ENCODE results near the gene BMF. TPM values are rescaled to one million over a fixed set of nuclear protein-coding genes. Genes with fewer than 3 reads are reported as not detected.
"Not testable (repeated sequence)": the region's sequence is repeated elsewhere in the genome, so short reads cannot be mapped to it uniquely, and the experiment has no call there.

The BMF gene
- total RNA-seq, 2 experiments from 2014 or later, result 7.7 to 8.4 TPM

DNA sequence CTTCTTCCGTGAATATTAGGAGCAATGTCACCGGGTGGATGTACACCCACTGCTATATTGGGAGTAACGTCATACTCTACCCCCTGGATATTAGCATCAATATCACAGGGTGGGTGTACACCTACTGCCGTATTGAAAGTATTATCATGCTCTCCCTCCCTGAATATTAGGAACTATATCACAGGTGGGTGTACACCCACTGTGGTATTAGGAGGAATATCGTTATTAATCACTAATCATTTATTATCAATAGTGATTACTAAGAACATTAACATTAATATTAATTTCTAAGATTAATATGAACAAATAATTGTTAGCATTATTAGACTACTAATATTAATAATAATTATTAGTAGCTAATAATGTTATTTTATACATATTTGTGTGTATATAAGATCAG, 21.4 kb upstream of the BMF start:
- ChIA-PET POLR2A (no interaction called here), CTCF (no interaction called here)

- ChIA-PET POLR2A (no interaction called here), CTCF (interaction anchor here (0.6 to 1.6 kb wide), 2 partner anchors 51 to 81 kb away, joined by 4 to 6 read pairs; no protein-coding TSS in a partner anchor)
Measured at GRCh38 chr15:40128766-40129660, 20.3 kb upstream of the BMF start.

GRCh38 chr15:40125950-40126349, 17.3 kb upstream of the BMF start:
- CTCF ChIA-PET, result no interaction called here
- POLR2A ChIA-PET, result no interaction called here

DNA sequence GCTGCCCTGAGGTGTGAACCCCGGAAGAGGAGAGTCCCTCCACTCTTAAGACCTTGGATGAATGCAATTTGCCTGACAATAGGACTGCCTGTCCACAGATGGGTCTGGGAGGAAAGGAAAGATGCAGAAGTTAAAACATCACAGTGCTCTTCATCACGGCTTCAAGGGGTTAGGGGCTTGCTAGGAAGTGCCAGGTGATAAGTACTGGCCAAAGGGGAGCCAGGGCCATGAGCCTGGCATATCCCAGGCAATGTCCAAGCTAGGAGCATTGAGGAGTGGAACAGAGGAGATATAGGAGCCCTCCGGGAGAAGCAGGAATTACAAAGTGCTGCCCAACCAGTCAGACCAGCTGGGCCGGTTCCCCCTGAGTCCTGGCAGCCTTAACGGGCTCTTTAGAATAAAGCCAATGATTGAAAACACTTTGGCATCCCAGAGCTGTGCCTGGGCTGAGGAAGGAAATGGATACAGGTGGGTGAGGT, 16.2 kb upstream of the BMF start:
- POLR2A ChIA-PET, CTCF ChIA-PET: not testable (repeated sequence)

GRCh38 chr15:40124333-40124732, 15.7 kb upstream of the BMF start:
- POLR2A ChIA-PET, result not testable (repeated sequence)
- CTCF ChIA-PET, result interaction anchor here (0.9 to 1.2 kb wide), 2 partner anchors 18 to 20 kb away, joined by 3 read pairs; no protein-coding TSS in a partner anchor

GRCh38 chr15:40123863-40124262, 15.2 kb upstream of the BMF start:
- POLR2A ChIA-PET, result not testable (repeated sequence)

GRCh38 chr15:40122989-40123388, 14.3 kb upstream of the BMF start:
- CTCF ChIA-PET, result interaction anchor here (0.6 to 1.2 kb wide), 2 partner anchors 12 to 18 kb away, joined by 3 read pairs; no protein-coding TSS in a partner anchor
- POLR2A ChIA-PET, result not testable (repeated sequence)

More at GRCh38 chr15:40123863-40124262, 15.2 kb upstream of the BMF start:
- CTCF ChIA-PET, result interaction anchor here (0.6 to 1.2 kb wide), 3 partner anchors 13 to 19 kb away, joined by 3 read pairs; no protein-coding TSS in a partner anchor

GRCh38 chr15:40121911-40122638, 13.4 kb upstream of the BMF start:
- CTCF ChIA-PET, result no interaction called here
- POLR2A ChIA-PET, result interaction anchor here (0.6 kb wide), 1 partner anchor 34 kb away, joined by 5 read pairs; no protein-coding TSS in a partner anchor

DNA sequence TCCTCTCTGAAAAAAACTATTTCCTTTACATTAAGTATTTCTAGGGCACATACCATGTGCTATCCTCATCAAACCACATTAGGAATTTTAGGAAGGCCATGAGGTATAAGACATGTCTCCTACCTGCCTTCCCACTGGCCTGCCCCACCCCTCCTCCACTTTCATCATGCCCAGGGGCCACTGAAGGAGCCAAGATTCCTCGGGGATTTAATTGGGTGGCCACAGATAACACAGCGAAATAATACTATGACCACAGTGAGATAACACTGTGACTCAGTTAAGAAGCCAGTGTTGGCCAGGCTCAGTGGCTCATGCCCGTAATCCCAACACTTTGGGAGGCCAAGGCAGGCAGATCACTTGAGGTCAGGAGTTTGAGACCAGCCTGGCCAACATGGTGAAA, 9.8 kb upstream of the BMF start:
- ChIA-PET POLR2A (no interaction called here), CTCF (no interaction called here)

- POLR2A ChIA-PET, result interaction anchor here (1.0 kb wide), 1 partner anchor 9 kb away, joined by 7 read pairs; no protein-coding TSS in a partner anchor
- CTCF ChIA-PET, result interaction anchor here (0.5 to 2.1 kb wide), 3 partner anchors 10 to 15 kb away, joined by 3 to 6 read pairs (median 3); no protein-coding TSS in a partner anchor
Measured at GRCh38 chr15:40115670-40116093, 7.0 kb upstream of the BMF start.

DNA sequence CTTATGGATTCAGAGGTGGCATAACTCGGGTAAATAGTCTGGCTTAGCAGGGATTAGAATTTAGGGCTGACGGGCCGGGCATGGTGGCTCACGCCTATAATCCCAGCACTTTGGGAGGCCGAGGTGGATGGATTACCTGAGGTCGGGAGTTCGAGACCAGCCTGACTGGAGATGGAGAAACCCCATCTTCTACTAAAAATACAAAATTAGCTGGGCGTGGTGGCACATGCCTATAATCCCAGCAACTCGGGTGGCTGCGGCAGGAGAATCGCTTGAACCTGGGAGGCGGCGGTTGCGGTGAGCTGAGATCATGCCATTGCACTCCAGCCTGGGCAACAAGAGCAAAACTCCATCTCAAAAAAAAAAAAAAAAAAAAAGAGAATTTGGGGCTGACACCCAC, 6.4 kb upstream of the BMF start:
- CTCF ChIA-PET, result interaction anchor here (0.5 to 2.1 kb wide), 3 partner anchors 9 to 15 kb away, joined by 3 to 6 read pairs (median 3); no protein-coding TSS in a partner anchor
- POLR2A ChIA-PET, result interaction anchor here (0.6 to 1.0 kb wide), 2 partner anchors 8 to 10 kb away, joined by 7 to 9 read pairs; no protein-coding TSS in a partner anchor

DNA sequence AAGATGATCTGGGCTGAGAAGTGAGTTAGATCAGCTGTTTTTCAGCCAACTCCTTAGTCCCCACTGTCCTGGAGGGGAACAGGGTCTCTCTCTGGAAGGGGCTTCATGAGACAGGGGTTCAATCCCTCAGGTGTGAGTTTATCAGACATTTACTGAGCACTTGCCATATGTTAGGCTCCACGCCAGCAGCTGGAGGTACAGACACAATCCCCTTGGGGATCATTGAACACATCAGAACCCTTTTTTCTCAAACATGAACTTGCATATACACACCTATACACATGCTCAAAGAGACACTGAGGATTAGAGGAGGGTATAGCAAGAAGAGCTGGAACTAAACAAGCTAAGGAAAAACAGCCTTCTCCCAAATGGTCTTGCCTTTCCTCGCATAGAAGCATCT, 5.5 kb upstream of the BMF start:
- POLR2A ChIA-PET, result interaction anchor here (0.7 kb wide), 1 partner anchor 67 kb away, joined by 3 read pairs; no protein-coding TSS in a partner anchor
- CTCF ChIA-PET, result interaction anchor here (1.6 to 2.1 kb wide), 2 partner anchors 14 to 61 kb away, joined by 4 to 6 read pairs; no protein-coding TSS in a partner anchor

- CTCF ChIA-PET, result interaction anchor here (1.6 kb wide), 1 partner anchor 60 kb away, joined by 4 read pairs; no protein-coding TSS in a partner anchor
- POLR2A ChIA-PET, result interaction anchor here (0.5 kb wide), 1 partner anchor 157 kb away, joined by 6 read pairs; no protein-coding TSS in a partner anchor
Measured at GRCh38 chr15:40112789-40113188, 4.1 kb upstream of the BMF start.

- ChIA-PET CTCF (no interaction called here), POLR2A (no interaction called here)
Measured at GRCh38 chr15:40111888-40112287, 3.2 kb upstream of the BMF start.

DNA sequence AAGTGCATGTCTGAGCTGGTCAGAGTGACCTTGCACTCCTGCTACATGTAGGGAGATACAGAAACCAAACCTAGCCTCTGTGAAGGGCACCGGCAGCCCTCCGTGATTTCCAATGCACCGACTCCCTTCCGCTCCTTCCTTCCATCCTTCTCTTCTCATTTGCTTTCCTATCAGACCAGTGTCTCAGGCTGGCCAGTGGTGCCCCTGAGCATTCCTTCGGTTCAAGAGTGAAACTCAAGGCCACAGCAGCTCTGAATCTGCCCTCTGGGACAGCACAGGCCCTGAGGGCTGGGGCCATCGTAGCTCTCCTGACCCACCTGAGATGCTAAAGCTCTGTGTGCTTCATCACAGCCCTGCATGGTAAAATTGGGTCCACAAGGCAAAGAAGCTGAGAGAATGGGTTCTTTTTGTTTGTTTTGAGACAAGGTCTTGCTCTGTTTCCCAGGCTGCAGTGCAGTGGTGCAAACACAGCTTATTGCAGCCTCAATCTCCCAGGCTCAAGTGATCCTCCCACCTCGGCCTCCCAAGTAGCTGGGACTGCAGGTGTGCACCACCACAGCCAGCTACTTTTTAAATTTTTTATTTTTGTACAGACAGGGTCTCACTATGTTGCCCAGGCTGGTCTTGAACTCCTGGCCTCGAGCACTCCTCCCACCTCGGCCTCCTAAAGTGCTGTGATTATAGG, 2.3 kb upstream of the BMF start:
- ChIA-PET CTCF (interaction anchor here (0.5 to 7.6 kb wide), 5 partner anchors 12 to 1407 kb away, joined by 3 to 89 read pairs (median 3); partner anchors contain the start of gene SRP14), POLR2A (no interaction called here)

- CTCF ChIA-PET, result interaction anchor here (0.6 to 7.6 kb wide), 9 partner anchors 9 to 352 kb away, joined by 3 to 89 read pairs (median 5); no protein-coding TSS in a partner anchor
- POLR2A ChIA-PET, result interaction anchor here (0.5 to 3.8 kb wide), 6 partner anchors 9 to 60 kb away, joined by 3 to 23 read pairs (median 4); no protein-coding TSS in a partner anchor
Measured at GRCh38 chr15:40108061-40108854, 421 bp downstream of the BMF start.

DNA sequence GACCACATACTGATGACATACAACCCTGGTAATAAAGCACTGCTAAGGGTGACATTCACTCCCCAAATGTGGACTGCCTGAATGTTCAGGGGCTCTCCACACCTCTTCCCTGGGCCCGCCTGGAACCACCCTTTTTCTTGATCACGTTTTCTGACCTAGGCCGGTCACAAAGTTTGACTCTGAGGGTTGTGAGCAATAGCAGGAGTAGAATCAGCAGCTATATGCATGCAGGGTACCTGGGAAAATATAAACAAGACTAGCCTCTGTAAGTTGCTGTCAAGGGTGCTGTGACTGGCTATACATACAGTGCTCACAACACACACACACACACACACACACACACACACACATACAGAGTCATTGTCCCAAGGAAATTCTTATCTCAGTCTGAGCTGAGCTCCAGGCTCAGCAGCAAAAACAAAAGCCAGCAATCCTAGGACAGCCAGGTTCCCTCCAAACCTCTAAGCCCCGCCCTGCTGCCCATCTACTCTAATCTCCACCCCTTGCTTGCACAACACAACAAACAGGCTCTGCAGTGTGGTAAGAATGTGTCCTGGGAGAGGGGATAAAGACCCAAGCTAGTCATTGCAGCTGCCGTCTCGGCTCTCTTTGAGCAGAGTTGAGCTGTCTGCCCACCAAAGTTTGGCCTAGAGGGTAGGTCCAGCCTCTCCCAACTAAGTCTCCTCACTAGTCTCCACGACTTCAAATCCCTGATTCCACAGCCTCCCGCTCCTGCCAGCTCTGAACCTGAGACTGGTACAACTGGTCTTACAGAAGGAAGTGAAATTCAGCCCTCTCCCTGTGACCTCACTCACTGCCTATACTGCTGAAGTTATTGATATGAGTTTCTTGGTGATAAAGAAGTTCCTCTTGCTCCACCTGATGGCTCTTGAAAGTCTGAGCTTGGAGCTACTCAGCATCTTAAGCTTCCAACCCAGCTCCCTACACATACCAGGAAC, 2.2 kb downstream of the BMF start:
- POLR2A ChIA-PET, result interaction anchor here (0.6 to 3.8 kb wide), 7 partner anchors 9 to 111 kb away, joined by 3 to 23 read pairs (median 7); no protein-coding TSS in a partner anchor

More for the DNA sequence above, 2.2 kb downstream of the BMF start:
- CTCF ChIA-PET, result interaction anchor here (0.6 to 7.6 kb wide), 19 partner anchors 9 to 318 kb away, joined by 3 to 89 read pairs (median 4); partner anchors contain the start of gene SRP14

Data from activated CD8-positive, alpha-beta memory T cell treated with anti-CD3 and anti-CD28 coated beads for 36 hours (primary cell).